K562 (cell line): Measurements from ENCODE around the gene LPAR5. TPM values are rescaled to one million over a fixed set of nuclear protein-coding genes. Genes with fewer than 3 reads are reported as not detected.

ENCODE experiments used
- ARID4B ChIP-seq: sonication (generic); formaldehyde crosslinking; IDR thresholded peaks from 2 replicates; pipeline ENCODE4 v1.8.0; 2022; ENCODE audit warnings: mild to moderate bottlenecking, missing genetic modification reagents
- HNRNPLL ChIP-seq: fragments of 200-400 bp; formaldehyde crosslinking; IDR thresholded peaks from 2 replicates; pipeline ENCODE4 v1.6.1; 2017; ENCODE audit warnings: low read length, low read depth, mild to moderate bottlenecking; ENCODE audit not compliant: poor library complexity, severe bottlenecking
- JUND ChIP-seq, 2 experiments: IDR thresholded peaks; 2 replicates in 1 of 2; 3 replicates in 1 of 2; pipeline ENCODE4 v1.6.1; 2011; ENCODE audit warnings: borderline replicate concordance in 2 of 2, low read depth in 2 of 2, low read length in 2 of 2, improper control_type of control experiment in 1 of 2, missing biosample characterization in 1 of 2, missing genetic modification characterization in 1 of 2, missing genetic modification reagents in 1 of 2
- LCOR ChIP-seq: sonication (generic); formaldehyde crosslinking; IDR thresholded peaks from 2 replicates; pipeline ENCODE4 v1.8.0; 2022; ENCODE audit warnings: mild to moderate bottlenecking, missing genetic modification reagents
- MBD1 ChIP-seq: fragments of 250-450 bp; sonication (Bioruptor Pico); IDR thresholded peaks from 2 replicates; pipeline ENCODE4 v1.8.0; 2022; ENCODE audit warnings: inconsistent platforms
- MYC ChIP-seq, 2 experiments: fragments of 250-450 bp in 1 of 2; sonication (Bioruptor Pico) in 1 of 2; IDR thresholded peaks; 2 replicates each; pipeline versions ENCODE4 v1.5.1 to v1.6.1; 2012 to 2021; ENCODE audit warnings: low read depth in 2 of 2, borderline replicate concordance in 1 of 2, improper control_type of control experiment in 1 of 2, low read length in 1 of 2, mild to moderate bottlenecking in 1 of 2, moderate library complexity in 1 of 2
- NCOA4 ChIP-seq: fragments of 450-650 bp; IDR thresholded peaks from 2 replicates; pipeline ENCODE4 v1.6.1; 2018; ENCODE audit warnings: mild to moderate bottlenecking; ENCODE audit not compliant: partially characterized antibody
- VEZF1 ChIP-seq: fragments of 200-800 bp; sonication (Bioruptor generic); IDR thresholded peaks from 2 replicates; pipeline ENCODE4 v1.6.1; 2017; ENCODE audit warnings: missing genetic modification characterization, missing compliant biosample characterization
- YY1 ChIP-seq, 3 experiments: IDR thresholded peaks; 2 replicates each; pipeline ENCODE4 v1.6.1; 2011; ENCODE audit warnings: low read length in 2 of 3, mild to moderate bottlenecking in 2 of 3, moderate library complexity in 2 of 3, borderline replicate concordance in 1 of 3, control low read depth in 1 of 3, low read depth in 1 of 3; ENCODE audit not compliant: insufficient read depth in 3 of 3, insufficient replicate concordance in 2 of 3, control insufficient read depth in 1 of 3, insufficient read length in 1 of 3; ENCODE audit errors: extremely low read depth in 1 of 3
- ZNF609 ChIP-seq: sonication (generic); formaldehyde crosslinking; IDR thresholded peaks from 2 replicates; pipeline ENCODE4 v1.8.1; 2023; ENCODE audit warnings: missing genetic modification reagents, mild to moderate bottlenecking, borderline replicate concordance
- polyA plus RNA-seq, 8 experiments: library from polyadenylated mRNA; depleted of rRNA in 4 of 8; stranded (reverse) in 5 of 8; unstranded in 3 of 8; fragments of >200 nt; fragmentation: Nextera tagmentation in 2 of 8; fragmentation: Illumina TruSeq in 1 of 8; extraction: Ambion mirVana in 2 of 8; extraction: Trizol in 1 of 8; gene quantifications; 2 replicates each; pipeline versions ENCODE4 v1.2.1 to v1.2.3, GENCODE V29; 2011 to 2014; ENCODE audit warnings: inconsistent platforms in 1 of 8, missing spikeins in 1 of 8
- total RNA-seq, 7 experiments: library from RNA; depleted of rRNA in 6 of 7; stranded (reverse); fragments of >200 nt in 6 of 7; fragmentation: Illumina TruSeq in 2 of 7; extraction: Trizol in 2 of 7; gene quantifications; 2 replicates each; pipeline versions ENCODE4 v1.2.1 to v1.2.3, GENCODE V29; 2011 to 2021; ENCODE audit warnings: low replicate concordance in 1 of 7

LPAR5 gene
- total and polyA plus RNA-seq, 9 of the 15 experiments (the other 6 are each of a cell fraction or from before 2014, with no cell fraction given): 1.3 to 11.7 (median 3.6) TPM

- peak; percentile 18; the same call in 1 of the 2 replicates for TF ChIP-seq JUND (IDR thresholded peaks at IDR 0.05; ENCODE audit: borderline replicate concordance, low read depth, low read length)
- TF ChIP-seq JUND (tag; IDR thresholded peaks at IDR 0.05; ENCODE audit: borderline replicate concordance, low read depth, low read length): peak; percentile 14; the same call in 1 of the 3 replicates
- TF ChIP-seq MBD1: no peak
- no peak for TF ChIP-seq LCOR (CRISPR knock-in tag)
- no peak for TF ChIP-seq ZNF609 (CRISPR knock-in tag)
- TF ChIP-seq YY1 (IDR thresholded peaks at IDR 0.05; ENCODE audit: borderline replicate concordance in 1 of 3, control insufficient read depth in 1 of 3, extremely low read depth in 1 of 3, insufficient read depth in 3 of 3, insufficient read length in 1 of 3, insufficient replicate concordance in 2 of 3, low read depth in 1 of 3, low read length in 2 of 3): no peak
- peak; percentile 64 for TF ChIP-seq HNRNPLL
- TF ChIP-seq ARID4B (CRISPR knock-in tag): peak; percentile 69
- TF ChIP-seq VEZF1 (CRISPR knock-in tag): peak; percentile 68
- TF ChIP-seq MYC (IDR thresholded peaks at IDR 0.05; ENCODE audit: low read depth, low read length): peak; percentile 47; the same call in 1 of the 2 replicates
- no peak for TF ChIP-seq MYC (CRISPR knock-in tag; IDR thresholded peaks at IDR 0.05; ENCODE audit: borderline replicate concordance, low read depth)
- TF ChIP-seq NCOA4: no peak
Measured at GRCh38 chr12:6626654-6627283, 9.0 kb downstream of the LPAR5 start (continued).
